Gastroesophageal sphincter (tissue), 2 donors: ENCODE data around the gene KCNH4.

Experiments
- EP300 ChIP-seq: sonication (generic); formaldehyde crosslinking; IDR thresholded peaks from one replicate; pipeline ENCODE4 v1.6.1; 2017; ENCODE audit warnings: antibody characterized with exemption, mild to moderate bottlenecking
- POLR2A ChIP-seq, 2 donors: fragments of 450-650 bp; IDR thresholded peaks; one replicate each; pipeline ENCODE4 v1.6.1; 2017; ENCODE audit warnings: antibody characterized with exemption in 2 of 2, mild to moderate bottlenecking in 2 of 2, moderate library complexity in 1 of 2

GRCh38 chr17:42167807-42168206, 13.1 kb downstream of the KCNH4 start:
- no peak for TF ChIP-seq EP300
- no peak for TF ChIP-seq POLR2A (IDR thresholded peaks at IDR 0.05)
